Inferior parietal cortex (tissue), 1 donor: ENCODE results near the gene AKR7A3.
"Not testable (repeated sequence)": the region's sequence is repeated elsewhere in the genome, so short reads cannot be mapped to it uniquely, and the experiment has no call there.

Experiments
- DNase-seq: peaks from one replicate; pipeline ENCODE4 v3.0.0-alpha.2; 2016; ENCODE audit errors: extremely low spot score

Gene AKR7A3

GRCh38 chr1:19289244-19289643 lies 674 bp upstream of the AKR7A3 start:
- no peak for DNase-seq

- DNase-seq, result no peak
These were observed 959 bp downstream of the AKR7A3 start for GRCh38 chr1:19287436-19288185.

DNA sequence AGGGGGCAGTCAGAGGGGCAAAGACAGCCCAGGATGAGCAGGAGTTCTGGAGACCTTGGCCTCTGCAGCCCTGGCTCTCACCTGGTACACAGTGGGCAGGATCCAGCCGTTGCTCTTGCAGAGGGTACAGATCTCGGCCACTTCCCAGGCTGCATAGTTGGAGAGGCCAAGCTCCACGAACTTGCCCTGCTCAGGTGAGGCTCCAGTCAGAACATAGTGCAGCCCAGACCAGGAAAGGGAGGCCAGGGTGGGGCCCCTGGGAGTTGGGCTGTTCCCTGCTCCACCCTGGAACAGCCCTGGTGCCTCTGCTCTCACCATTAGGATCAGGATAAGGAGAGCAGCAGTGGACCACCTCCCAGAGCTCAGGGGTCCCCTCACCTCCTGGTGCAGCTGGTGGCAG lies 2.8 kb downstream of the AKR7A3 start:
- not testable (repeated sequence) for DNase-seq

DNA sequence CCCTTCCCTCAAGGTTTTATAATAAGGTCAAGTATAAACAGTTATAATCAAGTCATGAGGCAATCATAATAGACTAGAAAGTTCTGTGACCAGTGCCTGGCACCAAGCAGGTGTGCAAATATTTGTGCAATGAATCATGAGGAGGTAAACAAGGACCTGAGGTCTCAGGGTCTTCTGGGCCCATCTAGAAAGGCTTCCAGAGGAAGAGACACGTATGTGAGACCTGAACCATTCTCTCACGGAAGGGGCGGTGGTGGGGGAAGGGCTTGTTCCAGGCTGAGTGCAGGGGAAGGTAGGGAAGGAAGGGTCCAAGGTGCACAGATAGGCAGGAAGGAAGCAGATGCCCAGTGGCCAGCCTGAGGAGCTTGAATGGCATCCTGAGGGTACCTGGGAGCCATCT lies 3.2 kb downstream of the AKR7A3 start:
- not testable (repeated sequence) for DNase-seq

DNA sequence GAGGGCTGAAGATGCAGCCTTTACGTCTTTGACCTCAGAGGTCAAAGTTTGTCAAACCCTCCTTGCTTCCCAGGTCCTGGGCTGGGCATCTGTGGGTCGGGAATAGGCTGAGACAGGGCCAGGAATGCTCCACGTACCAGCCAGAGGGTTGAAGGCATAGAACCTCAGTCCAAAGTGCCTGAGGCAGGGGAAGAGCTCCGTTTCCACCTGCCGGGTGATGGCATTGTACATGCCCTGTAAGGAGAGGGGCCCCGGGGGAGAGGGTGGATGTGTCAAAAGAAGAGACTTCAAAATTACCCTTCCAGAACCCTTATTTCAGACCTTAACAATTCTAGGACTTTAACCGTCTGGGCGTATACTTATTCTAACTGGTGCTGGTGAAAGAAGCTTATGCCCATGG lies 3.7 kb downstream of the AKR7A3 start:
- DNase-seq, result no peak

DNA sequence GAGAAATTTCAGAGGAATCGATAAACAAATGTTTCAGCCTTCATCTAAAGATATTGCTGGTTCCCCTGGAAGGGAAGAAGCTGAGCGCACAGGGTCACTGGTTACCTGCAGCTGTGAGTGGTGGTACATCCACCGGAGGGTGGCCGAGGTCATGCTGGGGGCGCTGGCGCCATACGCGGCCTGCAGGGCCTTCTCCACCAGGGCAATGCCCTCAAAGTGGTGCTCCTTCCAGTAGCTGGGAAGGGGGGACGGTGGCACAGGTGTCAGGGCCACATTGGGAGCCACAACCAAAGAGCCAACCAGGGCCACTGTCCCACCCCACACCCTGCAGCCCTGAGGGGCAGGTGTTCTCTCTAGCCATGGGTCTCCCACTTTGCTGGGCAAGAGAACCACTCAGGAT lies 4.7 kb downstream of the AKR7A3 start:
- no peak for DNase-seq

DNA sequence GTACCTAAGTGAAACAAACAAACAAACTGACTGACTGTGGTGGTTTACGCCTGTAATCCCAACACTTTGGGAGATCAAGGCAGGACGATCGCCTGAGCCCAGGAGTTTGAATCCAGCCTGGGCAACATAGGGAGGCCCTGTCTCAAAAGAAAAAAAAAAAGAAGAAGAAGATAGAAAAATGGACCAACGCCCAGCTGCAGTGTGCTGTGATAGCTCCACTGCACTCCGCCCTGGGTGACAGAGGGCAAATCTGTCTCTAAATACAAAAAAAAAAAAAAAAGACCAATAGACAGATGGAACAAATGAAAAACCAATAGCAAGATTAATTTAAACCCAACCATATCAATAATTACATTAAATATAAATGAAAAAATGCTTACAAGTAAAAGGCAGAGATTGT lies 13.9 kb downstream of the AKR7A3 start:
- no peak for DNase-seq

DNA sequence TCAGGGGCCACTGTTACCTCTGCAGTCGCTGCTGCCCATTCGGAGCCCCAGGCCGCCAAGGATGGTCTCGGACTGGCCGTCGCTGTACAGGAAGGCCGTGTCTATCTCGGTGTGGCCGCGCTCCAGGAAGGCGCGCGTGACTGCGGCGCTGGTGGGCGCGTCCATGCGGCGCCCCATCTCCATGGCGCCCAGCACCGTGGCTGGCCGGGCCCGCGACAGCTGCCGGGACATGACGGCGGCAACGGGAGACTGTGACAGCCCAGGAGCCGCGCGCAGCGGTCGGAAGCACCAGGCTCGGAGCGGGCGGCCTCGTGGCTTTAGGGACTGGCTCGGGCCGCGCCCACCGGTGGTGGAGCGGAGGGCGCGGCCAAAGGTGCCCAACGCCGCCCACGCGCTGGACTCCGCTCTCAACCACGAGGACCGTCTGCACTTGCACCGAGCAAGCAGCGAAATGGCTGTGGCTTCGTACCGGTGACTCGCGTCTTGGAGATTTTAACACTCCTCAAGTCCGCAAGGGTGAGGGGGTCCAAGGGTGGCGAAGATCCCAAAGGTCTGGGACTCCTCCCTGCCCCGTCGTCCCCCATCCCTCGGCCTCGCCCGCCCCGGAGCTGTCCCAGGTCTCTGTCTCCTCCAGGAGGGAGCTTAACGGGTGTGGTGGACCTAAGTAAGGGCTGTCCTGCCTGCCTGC lies 14.6 kb downstream of the AKR7A3 start:
- not testable (repeated sequence) for DNase-seq

GRCh38 chr1:19273106-19273843 lies 15.3 kb downstream of the AKR7A3 start:
- DNase-seq, result no peak

GRCh38 chr1:19272064-19272463 lies 16.5 kb downstream of the AKR7A3 start:
- no peak for DNase-seq

GRCh38 chr1:19270343-19270730 lies 18.2 kb downstream of the AKR7A3 start:
- DNase-seq, result not testable (repeated sequence)

DNA sequence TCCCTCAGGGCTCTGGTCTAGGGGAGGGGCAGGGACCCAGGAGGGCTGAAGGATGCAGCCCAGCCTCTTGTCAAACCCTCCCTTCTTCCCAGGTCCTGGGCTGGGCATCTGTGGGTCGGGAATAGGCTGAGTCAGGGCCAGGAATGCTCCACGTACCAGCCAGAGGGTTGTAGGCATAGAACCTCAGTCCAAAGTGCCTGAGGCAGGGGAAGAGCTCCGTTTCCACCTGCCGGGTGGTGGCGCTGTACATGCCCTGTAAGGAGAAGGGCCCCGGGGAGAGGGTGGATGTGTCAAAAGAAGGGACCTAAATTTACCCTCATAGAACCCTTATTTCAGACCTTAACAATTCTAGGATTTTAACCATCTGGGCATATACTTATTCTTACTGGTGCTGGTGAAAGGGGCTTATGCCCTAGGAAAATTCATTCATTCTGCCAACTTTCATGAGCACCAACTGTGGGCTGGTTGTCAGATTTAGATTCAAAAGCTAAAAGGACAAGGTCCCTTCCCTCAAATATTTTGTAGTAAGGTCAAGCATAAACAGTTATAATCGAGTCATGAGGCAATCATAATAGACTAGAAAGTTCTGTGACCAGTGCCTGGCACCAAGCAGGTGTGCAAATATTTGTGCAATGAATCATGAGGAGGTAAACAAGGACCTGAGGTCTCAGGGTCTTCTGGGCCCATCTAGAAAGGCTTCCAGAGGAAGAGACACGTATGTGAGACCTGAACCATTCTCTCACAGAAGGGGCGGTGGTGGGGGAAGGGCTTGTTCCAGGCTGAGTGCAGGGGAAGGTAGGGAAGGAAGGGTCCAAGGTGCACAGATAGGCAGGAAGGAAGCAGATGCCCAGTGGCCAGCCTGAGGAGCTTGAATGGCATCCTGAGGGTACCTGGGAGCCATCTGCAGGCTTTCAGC lies 18.9 kb downstream of the AKR7A3 start:
- DNase-seq, result not testable (repeated sequence)

DNA sequence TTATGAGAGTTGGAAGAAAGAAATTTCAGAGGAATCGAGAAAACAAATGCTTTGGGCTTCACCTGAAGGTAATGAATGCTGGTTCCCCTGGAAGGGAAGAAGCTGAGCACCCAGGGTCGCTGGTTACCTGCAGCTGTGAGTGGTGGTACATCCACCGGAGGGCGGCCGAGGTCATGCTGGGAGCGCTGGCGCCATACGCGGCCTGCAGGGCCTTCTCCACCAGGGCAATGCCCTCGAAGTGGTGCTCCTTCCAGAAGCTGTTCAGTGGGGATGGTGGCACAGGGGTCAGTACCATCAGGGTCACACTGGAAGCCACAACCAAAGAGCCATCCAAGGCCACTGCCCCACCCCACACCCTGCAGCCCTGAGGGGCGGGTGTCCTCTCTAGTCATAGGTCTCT lies 20.1 kb downstream of the AKR7A3 start:
- no peak for DNase-seq

DNA sequence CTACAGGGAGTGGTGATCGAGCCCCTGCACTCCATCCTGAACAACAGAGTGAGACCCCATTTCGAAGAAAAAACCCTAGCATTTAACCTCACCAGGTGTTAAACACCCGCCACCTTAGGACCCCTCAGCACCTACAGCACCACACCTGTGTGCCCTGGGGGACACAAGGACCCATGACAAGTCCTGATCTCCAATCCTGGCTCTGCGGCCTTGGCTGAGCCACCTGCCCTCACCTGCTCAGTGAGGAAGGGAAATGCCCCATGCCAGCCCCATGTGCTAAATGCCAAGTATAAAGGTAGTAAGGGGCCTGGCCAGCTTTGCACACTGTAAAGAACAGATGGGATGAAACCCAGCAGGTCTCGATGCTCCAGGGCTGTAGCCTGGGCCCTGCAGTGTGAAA lies 25.8 kb downstream of the AKR7A3 start:
- DNase-seq, result no peak

GRCh38 chr1:19262047-19262446 lies 26.5 kb downstream of the AKR7A3 start:
- no peak for DNase-seq

- DNase-seq, result no peak
These were observed 28.1 kb downstream of the AKR7A3 start for GRCh38 chr1:19260211-19261138.

DNA sequence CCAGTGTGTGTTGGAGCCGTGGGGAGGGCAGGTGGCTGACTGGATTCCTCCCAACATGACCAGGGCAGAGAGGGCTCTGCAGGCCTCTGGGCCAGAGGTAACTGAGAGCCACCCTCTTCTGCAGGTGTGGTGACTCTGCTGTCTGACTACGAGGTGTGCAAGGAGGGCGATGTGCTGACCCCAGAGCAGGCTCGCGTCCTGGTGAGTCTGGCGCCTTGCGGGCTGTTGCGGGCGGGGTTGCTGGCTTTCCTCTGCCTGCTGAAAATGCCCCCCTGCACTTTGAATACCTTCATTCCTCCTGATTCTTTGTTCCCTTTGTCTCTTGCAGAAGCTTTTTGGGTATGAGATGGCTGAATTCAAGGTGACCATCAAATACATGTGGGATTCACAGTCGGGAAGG lies 30.2 kb downstream of the AKR7A3 start:
- DNase-seq, result no peak

DNA sequence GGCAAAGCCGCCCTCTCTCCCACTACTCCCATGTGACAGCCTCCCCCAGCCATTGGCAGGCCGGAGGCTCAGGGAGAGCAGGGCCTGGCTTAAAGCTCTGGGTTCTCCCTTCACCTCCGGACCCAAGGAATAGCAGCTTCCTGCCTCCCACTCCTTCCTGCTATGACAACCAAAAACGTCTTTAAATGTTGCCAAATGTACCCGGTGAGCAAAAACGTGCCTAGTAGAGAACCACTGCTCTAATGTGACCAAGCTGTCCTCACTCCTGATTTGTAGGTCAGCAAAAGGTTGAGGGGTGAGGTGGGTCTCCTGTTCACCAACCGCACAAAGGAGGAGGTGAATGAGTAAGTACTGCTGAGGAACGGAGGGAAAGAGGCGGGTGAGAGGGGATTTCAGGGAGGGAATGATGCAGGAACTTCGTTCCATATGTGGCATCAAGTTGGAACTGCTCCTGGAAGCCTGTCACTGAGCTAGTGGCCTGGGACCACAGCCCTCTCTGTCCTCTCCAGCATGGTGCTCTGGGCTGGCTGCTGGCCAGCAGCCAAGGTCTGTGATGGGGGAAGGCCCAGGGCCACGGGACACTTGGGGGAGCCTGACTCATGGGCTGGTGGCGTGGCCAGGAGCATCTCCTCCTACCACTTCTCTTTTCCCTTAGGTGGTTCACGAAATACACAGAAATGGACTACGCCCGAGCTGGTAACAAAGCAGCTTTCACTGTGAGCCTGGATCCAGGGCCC lies 31.2 kb downstream of the AKR7A3 start:
- DNase-seq, result no peak

DNA sequence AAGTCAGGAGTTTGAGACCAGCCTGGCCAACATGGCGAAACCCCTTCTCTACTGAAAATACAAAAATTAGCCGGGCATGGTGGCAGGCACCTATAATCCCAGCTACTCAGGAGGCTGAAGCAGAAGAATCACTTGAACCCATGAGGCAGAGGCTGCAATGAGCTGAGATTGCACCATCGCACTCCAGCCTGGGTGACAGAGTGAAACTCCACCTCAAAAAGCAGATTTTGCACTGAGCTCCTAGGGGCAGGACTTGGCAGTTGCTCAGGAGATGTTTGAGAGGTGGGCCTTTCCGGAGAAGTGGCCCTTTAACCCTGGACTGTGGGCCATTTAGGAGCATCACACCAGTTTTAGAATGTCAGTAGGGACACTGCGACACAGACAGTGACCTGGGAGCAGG lies 32.3 kb downstream of the AKR7A3 start:
- DNase-seq, result not testable (repeated sequence)

- DNase-seq, result no peak
These were observed 33.3 kb downstream of the AKR7A3 start for GRCh38 chr1:19255288-19255687.
